Stimulated activated CD8-positive, alpha-beta memory T cell treated with anti-CD3 and anti-CD28 coated beads, Interleukin-2, amount 100 ng/mL, for 48 hours (primary cell): ENCODE data around the gene MPND.

ENCODE experiments used
- DNase-seq, 2 donors: peaks; one replicate each; pipeline ENCODE4 v3.0.0-alpha.2; 2020; ENCODE audit warnings: low read depth in 2 of 2

Gene MPND

DNA sequence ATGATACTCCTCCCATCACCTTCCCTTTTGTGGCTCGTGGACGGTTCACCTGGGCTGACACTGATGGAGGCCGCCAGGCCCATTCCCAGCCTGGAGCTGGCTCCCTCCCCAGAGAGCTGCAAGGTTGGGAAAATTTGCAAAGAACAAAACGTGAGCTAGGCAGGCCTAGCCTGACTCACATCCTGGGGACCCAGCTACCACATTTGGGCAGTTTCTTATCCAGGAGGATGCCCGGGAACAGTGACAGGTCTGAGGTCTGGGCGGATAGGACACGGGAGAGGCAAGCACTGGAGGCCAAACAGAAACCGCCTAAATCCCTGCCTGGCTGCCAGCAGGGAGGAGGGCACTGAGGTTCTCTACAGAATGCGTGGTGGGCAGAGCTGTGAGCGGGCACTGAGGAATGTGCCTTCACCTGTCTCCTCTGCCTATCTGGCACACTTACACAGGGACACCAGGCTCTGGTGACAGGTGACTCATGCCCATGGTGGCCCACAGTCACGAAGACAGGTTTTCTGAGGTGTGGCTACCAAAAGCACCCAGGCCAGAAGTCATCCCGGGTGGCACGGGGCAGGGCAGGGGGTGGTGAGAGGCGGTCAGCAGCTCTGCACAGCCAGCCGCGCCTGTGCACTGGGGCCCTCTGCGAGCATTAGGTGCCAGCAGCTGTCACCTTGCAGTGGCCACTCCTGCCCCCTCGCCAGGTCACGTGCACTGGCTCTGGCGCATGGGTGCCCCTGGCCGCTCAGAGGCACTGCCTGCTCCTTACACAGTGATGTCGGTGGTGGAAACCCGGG lies 33.8 kb downstream of the MPND start:
- no peak for DNase-seq

DNA sequence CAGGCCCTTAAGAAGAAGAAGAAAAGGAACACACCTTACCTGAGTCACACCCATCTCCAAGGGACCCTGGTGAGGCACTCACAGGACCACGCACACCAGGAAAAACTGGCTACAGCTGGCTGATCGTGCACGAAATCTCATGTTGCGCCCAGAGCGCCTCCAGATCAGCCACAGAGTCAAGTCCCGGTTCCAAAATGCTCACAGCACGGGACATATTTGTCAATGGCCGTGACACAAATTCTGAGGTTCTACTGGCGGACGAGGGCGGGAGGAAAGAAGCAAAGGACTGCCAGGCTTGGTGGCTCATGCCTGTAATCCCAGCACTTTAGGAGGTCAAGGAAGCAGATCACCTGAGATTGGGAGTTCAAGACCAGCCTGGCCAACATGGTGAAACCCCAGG lies 35.5 kb downstream of the MPND start:
- no peak for DNase-seq

DNA sequence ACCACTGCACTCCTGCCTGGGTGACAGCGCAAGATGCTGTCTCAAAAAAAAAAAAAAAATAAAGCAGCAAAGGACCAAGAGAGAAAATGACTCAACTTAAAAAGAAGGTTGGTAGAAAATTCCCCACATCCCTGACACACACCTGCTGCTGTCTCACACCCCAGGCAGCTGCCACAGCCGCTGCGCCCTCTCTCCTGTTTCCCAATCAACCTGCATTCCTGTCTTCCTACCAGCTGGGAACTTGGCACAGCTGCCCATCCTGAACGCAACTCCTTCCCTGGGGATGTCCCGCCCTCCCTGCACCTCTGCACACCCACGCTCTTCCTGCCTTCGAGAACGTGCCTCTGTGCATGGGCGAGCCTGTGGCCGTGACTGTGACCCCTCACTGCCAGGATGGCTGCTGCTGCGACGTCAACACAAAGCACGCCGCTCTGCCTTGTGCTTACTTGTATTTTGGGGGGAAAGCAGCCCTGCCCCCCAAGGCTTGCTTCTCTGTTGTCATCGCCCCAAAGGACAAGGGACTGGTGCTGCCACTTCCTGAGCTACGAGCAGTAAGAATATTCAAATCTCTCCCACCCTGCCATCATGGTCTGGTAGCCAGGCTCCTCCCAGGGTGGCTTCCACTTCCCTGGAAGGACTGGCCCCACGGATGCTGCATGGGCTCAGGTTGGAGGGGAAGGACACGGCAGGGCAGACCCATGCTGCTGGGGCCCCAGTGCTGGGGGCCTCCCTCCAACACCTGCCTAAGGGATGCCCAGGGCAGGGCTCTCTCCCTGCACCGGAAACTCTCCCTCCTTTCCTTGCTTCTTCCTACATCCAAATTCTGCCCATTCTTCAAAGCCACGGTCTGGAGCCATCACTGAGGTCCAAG lies 36.3 kb downstream of the MPND start:
- no peak for DNase-seq

DNA sequence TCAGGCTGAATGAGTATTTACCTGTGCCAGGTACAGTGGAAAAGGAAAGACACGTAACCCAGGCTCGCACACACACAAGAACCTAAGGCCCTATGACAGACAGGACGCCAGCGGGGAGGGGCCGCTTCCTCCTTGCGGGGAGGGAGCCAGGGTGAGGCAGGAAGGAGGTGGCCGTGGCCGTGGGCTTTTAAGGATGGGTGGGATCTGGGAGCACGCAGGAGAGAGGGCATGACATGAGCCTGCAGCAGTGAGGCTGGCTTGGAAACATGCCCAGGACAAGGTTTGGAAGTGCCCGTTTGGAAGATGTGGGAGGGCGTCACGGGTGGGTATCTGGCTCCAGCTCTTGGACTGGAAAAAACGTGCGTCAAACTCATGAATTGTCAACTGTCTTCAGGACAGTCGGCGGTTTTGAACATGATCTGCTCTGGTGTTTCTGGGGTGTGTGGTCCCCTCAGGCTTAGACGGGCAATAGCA lies 36.9 kb downstream of the MPND start:
- no peak for DNase-seq

DNA sequence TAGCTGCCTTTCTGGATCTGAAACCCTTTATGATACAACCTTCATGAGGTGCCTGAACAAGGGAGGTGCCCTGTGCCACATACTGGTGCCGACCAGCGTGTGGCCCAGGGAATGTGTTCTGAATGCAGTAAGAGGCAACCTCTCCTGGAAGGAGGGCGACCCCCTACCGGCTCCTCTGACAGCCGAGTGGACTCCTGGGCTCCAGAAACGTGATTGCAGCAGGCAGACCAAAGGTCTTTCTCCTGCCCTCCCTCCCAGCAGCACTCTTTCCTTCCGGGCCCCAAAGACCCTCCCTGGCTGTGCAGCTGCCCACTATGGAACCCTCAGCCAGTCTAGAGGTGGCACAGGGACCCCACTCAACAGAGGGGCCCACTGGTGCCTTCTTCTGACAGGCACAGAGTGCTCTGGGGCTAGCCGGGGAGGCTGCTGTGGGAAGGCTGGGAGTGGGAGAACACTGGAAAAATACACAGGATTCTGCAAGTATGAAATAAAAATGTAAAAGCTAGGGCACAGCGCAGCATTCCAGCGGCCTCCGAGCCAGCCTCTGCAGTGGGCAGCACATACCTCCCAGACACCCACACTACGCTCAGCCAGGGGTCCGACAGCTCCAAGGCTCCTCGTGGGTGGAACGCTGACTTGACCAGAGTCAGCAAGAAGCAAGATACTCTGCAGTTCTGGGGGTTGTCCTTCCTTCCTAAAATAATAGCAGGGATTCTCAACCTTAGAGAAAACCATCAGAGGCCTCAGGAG lies 42.1 kb downstream of the MPND start:
- no peak for DNase-seq

DNA sequence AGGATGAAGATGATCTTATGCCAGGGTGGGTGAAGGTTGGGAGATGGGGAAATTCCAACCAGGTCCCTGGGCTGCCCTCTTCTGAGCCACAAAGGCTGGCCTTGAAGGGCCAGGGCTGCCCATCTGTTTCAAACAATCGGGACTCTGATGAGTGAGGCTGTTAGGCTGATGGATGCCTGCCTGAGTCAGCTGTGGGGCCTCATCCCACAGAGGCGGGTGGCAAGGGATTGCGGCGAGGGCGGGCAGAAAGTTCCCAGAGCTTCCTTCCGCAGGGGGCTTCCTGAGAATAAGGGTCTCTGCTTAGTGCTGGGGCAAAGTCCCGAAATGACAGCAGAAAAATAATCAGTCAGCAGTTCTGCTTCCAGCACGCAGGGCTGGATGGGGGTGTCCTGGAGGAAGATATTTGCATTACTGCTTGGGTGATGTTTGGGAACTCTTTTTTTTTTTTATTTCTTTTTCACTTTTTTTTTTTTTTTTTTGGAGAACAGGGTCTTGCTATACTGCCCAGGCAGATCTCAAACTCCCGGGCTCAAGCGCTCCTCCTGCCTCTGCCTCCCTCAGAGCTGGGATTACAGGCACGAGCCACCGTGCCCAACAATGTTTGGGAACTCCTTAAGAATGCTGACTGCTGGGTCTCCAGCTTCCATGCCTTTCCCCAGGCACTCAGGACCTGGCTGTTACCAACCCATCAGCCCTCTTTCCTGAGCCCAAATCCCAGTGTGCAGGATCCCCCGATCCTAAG lies 42.9 kb downstream of the MPND start:
- DNase-seq, result no peak

DNA sequence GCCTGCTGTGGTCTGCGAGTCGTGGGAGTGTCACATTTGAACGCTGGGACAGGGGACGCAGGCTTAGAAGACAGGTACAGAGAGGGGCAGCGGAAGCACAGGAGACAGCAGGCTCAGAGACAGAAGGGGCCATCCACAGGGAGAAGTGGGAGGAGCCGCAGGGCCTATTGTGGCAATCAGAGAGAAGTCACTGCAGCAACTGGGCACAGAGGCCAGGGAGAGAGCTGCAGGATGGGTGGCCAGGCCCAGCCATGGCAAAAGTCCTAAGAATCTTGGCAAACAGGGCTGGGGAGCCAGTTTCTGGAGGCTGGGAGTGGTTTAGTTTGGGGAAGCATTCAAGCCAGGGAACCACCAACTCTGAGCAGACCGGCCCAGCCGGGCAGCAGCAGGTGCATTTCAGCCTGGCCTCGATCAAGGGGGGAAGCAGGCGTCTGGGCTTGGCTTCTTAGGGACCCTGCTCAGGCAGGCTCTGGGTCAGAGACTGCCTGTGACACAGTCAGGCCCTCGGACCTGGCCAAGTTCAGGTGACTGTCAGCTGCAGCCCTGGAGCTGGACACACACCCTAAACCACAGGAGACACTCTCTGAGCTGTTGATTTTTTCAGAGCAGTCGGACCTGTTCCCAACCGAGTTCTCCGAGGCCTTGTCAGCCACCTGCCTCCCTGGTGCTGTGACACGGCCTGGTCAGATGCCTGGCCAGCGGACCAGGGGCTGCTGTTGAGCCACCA lies 45.1 kb downstream of the MPND start:
- no peak for DNase-seq

DNA sequence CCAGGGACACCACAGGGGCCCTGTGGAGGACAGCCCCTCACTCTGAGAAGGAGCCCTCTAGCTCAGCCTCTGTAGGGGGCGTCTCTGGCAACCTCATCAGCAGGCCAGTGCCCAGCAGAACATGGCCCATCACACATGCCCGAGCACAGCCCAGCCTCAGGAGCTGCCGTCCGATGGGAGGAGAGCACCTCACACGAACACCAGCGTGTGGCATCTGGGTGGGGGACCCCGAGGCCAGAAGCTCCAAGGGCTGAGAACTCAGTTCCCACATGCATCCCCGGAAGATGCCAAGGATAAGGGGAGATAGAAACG lies 45.7 kb downstream of the MPND start:
- no peak for DNase-seq

DNA sequence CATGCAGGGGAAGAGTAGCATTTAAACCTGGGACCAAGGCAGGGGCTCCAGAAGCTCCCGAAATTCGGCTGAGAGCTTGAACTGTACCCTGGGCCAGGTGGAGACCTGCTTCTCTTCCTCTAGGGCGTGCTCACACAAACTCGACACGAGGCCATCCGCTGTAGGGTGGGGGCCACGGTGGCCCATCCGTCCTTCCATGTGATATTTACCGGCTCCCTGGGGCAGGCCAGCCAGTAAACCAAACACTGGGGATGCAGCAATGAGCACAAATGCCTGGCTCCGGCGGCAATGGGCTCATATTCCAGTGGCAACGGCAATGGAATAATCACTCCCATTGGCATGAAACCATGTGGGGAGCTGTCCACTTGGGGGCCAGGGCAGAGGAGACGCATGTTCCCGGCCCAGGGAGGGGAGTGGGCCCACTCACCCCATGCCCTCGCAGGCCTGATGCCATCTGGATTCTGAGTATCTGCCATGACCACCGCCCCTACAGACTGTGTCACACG lies 46.2 kb downstream of the MPND start:
- no peak for DNase-seq

DNA sequence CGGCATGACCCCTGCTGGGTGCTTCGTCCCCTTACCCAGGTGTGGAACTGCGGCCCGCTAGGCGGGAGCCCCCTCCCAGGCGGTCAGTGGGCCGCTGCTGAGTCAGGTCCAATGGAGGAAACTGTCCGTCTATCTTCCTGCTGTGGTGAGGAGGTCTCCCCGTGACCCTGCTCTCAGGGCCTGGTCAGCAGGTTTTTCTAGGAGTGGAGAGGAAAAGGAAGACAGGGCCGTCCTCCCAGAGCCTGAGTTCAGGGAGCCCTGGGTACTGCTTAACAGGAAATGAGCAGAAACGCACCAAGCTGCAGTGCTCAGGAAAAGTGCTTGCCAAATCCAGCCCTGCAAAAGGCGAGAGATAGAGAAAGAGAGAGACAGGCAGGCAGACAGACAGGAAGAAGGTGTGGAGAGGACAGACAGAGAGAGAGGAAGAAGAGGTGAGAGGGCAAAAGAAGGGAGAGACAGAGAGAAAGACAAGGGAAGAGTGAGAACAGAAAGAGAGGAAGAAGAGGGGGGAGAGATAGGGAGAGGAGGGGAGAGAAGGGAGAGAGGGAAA lies 46.7 kb downstream of the MPND start:
- no peak for DNase-seq

DNA sequence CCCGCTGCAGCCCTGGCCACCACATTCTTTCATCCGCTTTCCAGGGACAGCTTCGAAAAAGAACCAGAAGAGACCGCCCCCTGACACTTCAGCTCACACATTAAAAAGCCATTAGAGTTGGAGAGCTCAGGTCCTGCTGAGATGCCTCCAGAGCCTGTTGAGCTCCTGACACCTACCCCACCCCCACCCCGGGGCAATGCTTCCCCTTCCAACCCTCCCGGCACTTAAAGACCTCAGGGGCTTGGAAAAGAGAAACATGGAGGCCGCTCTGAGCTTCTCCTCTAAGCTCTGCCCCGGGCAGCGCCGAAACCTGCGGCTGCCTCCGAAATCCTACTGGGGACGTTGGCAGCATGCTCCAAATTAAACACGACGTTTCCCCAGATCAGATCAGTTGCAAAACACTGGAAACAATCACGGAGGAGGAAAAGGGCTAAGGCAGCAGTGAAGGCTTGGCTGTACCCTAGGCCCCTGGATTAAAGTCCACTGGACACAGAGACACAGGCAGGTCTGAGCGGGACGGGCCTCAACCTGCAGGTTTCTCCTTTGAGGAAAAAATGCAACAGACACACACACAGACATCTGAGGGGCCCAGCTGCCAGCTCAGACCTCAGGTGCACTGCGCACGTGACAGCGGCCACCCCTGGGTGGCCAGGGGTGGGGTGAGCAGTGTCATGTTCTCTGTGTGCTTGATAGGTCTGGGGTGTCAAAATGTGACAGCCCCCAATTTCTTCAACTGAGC lies 47.4 kb downstream of the MPND start:
- DNase-seq, result no peak

DNA sequence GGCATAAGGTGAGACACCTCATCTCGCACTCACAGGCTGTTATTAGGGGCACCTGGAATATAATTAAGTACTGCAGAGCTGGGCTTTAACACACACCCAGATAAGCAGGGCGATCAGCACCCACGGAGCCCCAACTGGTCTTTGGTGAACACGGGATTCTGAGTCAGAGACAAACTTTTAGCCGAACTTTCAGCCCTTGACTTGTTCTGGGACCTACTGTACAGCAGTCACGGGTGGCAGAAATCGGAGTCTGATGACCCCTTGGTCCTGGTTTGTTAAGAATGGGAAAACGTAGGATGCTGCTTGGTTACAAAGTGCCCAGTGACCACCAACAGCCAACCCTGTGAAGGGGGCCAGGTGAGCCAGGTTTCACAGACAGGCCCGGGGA lies 47.9 kb downstream of the MPND start:
- DNase-seq, result no peak

DNA sequence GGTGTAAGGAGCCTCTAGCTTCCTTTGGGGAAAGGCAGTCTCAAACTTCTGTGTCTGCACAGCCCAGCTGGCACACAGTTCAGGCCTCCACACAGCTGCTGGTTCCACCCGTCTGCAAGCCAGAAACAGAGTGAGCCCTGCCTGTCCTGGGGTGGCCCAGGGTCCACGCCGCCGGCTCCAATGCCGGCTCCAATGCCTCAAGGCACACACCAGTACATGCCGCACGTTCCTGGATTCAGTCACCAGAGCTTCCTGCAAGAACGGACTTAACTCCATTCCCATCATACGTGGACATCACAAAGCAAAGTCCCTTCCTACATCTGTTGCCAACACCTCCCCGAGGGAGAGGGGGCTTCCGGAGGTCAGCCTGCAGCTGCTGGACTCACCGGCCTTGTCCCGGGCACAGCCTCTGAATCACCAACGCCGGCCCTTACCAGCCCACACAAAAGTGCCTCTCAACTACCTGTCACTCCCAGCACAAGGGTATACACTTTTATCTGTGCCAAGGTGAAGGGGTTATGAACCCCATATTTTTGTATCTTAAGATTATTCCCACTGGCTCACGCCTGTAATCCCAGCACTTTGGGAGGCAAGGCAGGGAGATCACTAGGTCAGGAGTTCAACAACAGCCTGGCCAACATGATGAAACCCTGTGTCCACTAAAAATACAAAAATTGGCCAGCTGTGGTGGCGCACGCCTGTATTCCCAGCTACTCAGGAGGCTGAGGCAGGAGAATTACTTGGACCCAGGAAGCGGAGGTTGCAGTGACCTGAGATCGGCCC lies 48.5 kb downstream of the MPND start:
- no peak for DNase-seq

DNA sequence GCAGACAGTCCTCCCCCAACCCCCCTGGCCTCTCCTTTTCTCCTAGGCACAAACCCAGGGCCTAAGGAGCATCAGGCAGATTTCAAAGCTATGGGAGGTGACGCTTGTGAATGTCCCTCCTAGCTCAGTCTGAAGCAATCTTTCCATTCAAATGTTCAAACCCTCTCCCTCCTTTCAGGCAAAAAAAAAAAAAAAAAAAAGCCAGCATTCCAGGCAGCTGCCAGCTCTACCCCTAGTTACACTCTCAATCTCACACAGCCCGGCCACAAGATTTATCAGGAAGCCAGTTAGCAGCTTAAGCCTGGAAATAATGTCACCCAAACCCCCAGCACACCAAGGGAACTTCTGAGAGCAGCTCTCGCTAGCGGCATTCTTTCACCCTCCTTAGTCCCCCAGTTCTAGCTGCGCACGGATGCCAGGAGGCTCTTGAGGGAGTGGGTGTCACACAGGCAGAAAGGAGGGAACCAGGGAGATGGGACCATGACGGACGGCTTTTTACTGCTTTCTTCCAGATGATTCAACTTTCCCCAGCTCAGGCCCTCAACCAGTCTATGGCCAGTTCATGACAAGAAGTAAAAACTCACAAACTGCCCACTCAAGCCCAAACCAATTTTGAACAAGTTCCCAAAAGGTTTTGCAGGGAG lies 50.7 kb downstream of the MPND start:
- DNase-seq, result no peak

DNA sequence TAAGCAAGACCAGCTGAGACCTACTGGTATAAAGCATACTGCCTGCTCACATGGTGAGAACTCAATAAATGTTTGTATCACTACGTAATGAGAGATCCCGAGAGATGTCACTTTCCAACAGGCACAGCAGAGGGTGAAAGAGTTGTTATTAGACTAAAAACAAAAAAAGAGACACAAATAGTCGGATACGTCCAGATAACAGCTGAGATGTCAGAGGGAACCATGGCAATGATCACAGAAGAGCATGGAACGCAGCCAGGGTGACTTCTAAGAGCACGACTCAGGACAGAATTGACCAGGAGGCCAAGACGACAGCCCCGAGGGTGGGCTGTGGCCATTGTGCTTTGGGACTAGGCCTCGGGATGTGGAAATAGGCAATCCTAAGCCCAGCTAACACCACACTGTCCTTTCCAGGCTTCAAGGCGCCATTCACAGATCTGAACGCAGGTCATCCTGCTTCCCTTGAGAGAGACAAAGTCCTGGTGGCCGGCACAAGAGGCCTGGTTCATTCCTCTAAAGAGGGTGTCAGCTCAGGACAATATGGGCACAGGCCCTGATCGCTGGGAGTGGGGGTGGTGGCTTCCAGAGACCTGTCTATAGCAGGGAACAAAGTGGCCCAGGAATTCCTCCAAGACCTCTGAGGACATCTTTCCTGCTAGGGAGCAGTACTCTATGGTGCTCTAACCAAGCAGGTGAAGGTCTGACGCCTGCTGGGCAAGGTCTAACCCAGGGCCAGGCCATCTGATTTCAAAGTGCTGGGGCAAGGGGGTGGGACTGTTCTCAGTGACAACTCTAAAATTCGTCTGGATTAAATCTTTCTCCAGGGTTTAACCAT lies 53.8 kb downstream of the MPND start:
- DNase-seq, result no peak

DNA sequence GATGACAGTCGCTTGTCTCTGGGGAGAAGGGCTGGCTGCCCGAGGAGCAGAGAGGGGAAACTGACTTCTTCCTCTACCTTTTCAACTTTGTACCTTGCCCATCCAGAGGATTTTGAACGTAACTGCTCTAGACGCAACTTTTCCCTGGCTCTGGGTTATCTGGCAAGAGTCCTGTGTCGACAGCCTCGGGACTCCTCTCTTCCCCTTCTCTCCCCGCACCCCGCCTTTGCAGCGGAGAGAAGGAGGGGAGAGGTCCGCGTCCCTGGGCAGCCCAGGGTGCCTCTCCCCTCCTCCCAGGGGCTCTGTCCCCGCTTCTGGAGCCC lies 56.4 kb downstream of the MPND start:
- DNase-seq, result no peak

DNA sequence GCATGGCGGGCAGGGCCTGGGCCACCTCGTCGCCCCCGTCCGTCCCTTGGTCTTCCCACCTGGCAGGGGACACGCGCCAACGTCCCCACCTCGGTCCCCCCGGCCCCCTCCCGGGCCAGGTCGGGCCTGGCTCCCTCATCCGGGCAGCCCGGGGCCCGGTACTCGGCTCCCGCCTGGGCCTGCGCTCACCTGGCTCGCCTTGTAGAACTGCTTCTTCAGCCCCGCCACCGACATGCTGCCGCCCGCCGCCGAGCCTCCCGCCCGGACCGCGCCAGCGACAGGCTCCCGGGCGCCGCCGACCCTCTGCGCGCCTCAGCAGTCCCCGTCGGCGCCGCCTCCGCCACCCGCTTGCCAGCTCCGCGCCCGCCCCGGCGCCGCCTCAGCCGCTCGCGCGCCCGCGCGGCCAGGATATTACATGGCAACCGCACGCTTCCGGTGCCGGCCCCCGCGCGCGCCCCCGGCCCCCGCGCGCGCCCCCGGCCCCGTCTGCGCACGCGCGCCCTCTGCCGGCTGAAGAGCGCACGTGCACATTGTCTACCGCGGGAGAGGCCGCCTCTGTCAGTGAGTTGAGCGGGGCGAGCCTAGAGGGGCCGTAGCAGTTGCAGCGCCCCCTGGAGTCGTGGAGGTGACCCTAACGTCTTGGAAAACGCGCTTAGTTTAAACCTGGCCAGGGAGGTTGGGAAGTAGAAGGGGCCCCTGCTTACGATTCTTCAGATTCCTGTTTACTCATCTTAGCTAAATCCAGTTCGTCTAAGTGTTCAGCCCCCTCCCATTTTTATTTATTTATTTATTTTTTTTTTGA lies 57.0 kb downstream of the MPND start, which contains the start of gene SH3GL1:
TSS of gene SH3GL1 (minus strand) at position 413 of the 802 bp plus-strand sequence. CDS start at position 234, 179 bp downstream.
- DNase-seq, result peak; percentile 85
